G401 (cell line): Measurements from ENCODE around the gene USP1. TPM values are rescaled to one million over a fixed set of nuclear protein-coding genes. Genes with fewer than 3 reads are reported as not detected.

Experiments used
- DNase-seq: peaks from one replicate; pipeline ENCODE4 v3.0.0-alpha.2; 2015; ENCODE audit warnings: low spot score
- in situ Hi-C: cut with HindIII; loops from 2 replicates; pipeline ENCODE4 v1.10.0; 2016; ENCODE audit warnings: low sequenced_read_pairs, mixed read lengths
- total RNA-seq: library from RNA; depleted of rRNA; stranded (reverse); fragments of >200 nt; shearing (Covaris generic); gene quantifications from 2 replicates; pipeline ENCODE4 v1.2.3, GENCODE V29; 2014; rRNA removed

USP1 gene
- total RNA-seq, 1 experiment from 2014 or later = 65.4 TPM

GRCh38 chr1:62476525-62477219, 39.8 kb downstream of the USP1 start:
- in situ Hi-C loops = no loop called here
- no peak for DNase-seq

GRCh38 chr1:62481681-62482080, 44.8 kb downstream of the USP1 start:
- no peak for DNase-seq
- in situ Hi-C loops = no loop called here

GRCh38 chr1:62484824-62485468, 48.1 kb downstream of the USP1 start:
- DNase-seq = no peak
- in situ Hi-C loops = no loop called here

- DNase-seq = no peak
- in situ Hi-C loops = no loop called here
These were observed 51.1 kb downstream of the USP1 start for GRCh38 chr1:62487956-62488355.

GRCh38 chr1:62492521-62492920, 55.7 kb downstream of the USP1 start:
- DNase-seq = no peak
- in situ Hi-C loops = no loop called here

- in situ Hi-C loops = no loop called here
These were observed 56.8 kb downstream of the USP1 start for GRCh38 chr1:62493656-62494055.

GRCh38 chr1:62494137-62494536, 57.3 kb downstream of the USP1 start:
- DNase-seq = no peak

More at GRCh38 chr1:62493656-62494055, 56.8 kb downstream of the USP1 start:
- no peak for DNase-seq

GRCh38 chr1:62500210-62500609, 63.4 kb downstream of the USP1 start:
- DNase-seq = no peak
- in situ Hi-C loops = no loop called here

More at GRCh38 chr1:62494137-62494536, 57.3 kb downstream of the USP1 start:
- in situ Hi-C loops = no loop called here

Other genes starting within 250 kb of the USP1 start
- gene L1TD1, start 242.2 kb upstream of the USP1 start, total RNA-seq = not detected in 2 replicates
- not detected in 2 replicates for gene KANK4, start 117.6 kb upstream of the USP1 start, total RNA-seq
- gene ANGPTL3, start 160.5 kb downstream of the USP1 start, total RNA-seq = not detected in 2 replicates